WI38 (cell line): ENCODE results near the gene HSF5.

Experiments
- H3K4me3 ChIP-seq: 2 replicates; pipeline ENCODE4 v1.5.1; 2011; ENCODE audit warnings: low read depth, mild to moderate bottlenecking, control low read depth, low read length
- TF ChIP-seq, protein P1 (sequence below): IDR thresholded peaks from 2 replicates; pipeline ENCODE4 v1.5.1; 2012; ENCODE audit warnings: low read depth, mild to moderate bottlenecking, control low read depth, low read length

The HSF5 gene

GRCh38 chr17:58420827-58421226, 67.4 kb downstream of the HSF5 start:
- H3K4me3 ChIP-seq, result no peak overlapping the region
- TF ChIP-seq, protein P1, sequence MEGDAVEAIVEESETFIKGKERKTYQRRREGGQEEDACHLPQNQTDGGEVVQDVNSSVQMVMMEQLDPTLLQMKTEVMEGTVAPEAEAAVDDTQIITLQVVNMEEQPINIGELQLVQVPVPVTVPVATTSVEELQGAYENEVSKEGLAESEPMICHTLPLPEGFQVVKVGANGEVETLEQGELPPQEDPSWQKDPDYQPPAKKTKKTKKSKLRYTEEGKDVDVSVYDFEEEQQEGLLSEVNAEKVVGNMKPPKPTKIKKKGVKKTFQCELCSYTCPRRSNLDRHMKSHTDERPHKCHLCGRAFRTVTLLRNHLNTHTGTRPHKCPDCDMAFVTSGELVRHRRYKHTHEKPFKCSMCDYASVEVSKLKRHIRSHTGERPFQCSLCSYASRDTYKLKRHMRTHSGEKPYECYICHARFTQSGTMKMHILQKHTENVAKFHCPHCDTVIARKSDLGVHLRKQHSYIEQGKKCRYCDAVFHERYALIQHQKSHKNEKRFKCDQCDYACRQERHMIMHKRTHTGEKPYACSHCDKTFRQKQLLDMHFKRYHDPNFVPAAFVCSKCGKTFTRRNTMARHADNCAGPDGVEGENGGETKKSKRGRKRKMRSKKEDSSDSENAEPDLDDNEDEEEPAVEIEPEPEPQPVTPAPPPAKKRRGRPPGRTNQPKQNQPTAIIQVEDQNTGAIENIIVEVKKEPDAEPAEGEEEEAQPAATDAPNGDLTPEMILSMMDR, result no peak

DNA sequence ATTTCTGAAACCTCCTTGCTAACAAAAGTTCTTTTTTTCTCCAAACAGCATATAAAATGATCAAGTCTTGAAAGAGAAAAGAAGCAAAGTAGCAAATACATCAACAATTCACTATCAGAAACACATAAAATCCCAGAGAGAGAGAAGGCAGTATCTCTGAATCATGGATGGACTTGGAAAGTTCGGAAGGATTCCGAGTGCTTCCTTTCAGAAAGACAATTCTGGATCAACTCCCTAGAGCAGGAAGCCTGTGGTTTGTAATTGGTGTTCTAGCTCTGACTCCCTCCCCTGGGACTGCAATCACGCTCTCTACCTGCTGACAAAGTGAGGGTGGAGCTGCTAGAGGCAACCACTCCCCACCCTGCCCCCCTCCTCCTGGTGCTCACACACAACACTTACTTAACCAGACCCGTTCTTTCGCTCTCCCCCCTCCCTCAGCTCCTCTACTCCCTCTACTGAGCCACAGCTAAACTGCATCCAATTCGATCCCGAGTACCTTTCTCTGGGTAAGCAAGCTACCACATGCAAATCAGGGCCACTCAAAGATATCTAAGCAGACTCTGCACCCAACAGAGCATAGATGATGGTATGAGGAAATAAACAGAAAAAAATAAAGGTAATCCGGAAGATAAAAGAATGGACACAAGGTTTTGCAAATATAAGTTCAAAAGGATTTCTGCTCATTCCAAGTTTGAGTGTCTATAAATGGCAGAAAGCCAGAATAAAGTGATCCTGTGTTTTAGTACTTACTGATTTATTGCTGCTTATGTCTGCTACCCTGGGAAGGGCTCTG, 70.7 kb downstream of the HSF5 start, which contains the start of gene RNF43:
RNF43 (minus strand) TSS at position 235 of the 793 bp plus-strand sequence. CDS start 1,957 bp downstream, outside the sequence.
- TF ChIP-seq, protein P1, result peak; percentile 93
- peak within 1 kb of the TSS; percentile 39 for H3K4me3 ChIP-seq

DNA sequence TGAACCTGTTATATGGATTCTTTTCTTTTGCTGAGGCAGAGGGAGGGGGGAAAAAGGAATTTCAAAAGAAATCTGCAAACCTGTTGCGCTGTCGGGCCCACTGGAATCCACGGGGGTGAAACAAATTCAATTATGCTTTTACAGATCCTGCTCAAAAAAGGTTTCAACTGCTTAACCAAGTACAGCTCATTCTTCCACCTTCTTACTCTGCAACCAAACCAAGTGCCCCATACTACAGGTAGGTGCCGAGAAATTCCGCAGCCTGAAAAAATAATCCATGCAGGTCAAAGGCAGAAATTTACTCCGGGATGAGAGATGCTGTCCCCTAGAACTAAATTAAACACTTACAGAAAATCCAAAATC, 71.3 kb downstream of the HSF5 start:
- TF ChIP-seq, protein P1, result no peak
- no peak overlapping the region for H3K4me3 ChIP-seq

GRCh38 chr17:58416396-58416795, 71.8 kb downstream of the HSF5 start:
- H3K4me3 ChIP-seq, result no peak overlapping the region
- TF ChIP-seq, protein P1, result no peak

- H3K4me3 ChIP-seq, result no peak overlapping the region
- TF ChIP-seq, protein P1, result no peak
These were observed 72.7 kb downstream of the HSF5 start for GRCh38 chr17:58415371-58416055.

- TF ChIP-seq, protein P1, result no peak
- H3K4me3 ChIP-seq, result no peak overlapping the region
These were observed 73.6 kb downstream of the HSF5 start for GRCh38 chr17:58414596-58414997.

DNA sequence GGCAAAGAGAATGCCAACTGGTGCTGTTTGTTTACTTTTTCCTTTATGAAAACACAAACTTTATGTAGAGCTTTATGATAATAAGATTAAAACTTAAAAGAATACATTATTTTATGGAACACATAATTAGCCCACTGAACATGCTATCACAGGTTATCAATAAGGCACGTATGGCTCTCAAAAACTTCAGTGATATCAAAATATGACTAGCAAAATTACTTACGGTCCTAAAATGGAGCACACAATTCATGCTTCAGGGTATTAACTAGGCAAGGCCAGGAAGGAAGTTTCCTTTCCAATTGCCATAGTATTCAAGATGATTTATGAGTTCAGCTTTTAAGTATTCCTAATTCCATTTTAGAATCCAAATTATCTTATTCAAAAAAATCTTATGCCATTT, 74.5 kb downstream of the HSF5 start:
- TF ChIP-seq, protein P1, result no peak
- no peak overlapping the region for H3K4me3 ChIP-seq
